ENCODE data around the gene SMIM35.

SMIM35 gene

GRCh38 chr11:117962826-117963225, 123.9 kb downstream of the SMIM35 start:
- TF ChIP-seq OSR1 (CRISPR knock-in tag; IDR thresholded peaks at IDR 0.05) (no peak), RARB (CRISPR knock-in tag; IDR thresholded peaks at IDR 0.05) (no peak), PATZ1 (CRISPR knock-in tag; IDR thresholded peaks at IDR 0.05; ENCODE audit: borderline replicate concordance) (no peak)
- ATAC-seq: no peak

GRCh38 chr11:117961896-117962295, 124.9 kb downstream of the SMIM35 start:
- no peak for ATAC-seq
- no peak for TF ChIP-seq CSDC2 (CRISPR knock-in tag; IDR thresholded peaks at IDR 0.05)
- TF ChIP-seq ZNF8 (CRISPR knock-in tag; IDR thresholded peaks at IDR 0.05): no peak
- no peak for TF ChIP-seq POU6F1 (CRISPR knock-in tag; IDR thresholded peaks at IDR 0.05; ENCODE audit: borderline replicate concordance, low read depth)
- no peak for TF ChIP-seq ZFP30 (CRISPR knock-in tag; IDR thresholded peaks at IDR 0.05)
- no peak for TF ChIP-seq RARB (CRISPR knock-in tag; IDR thresholded peaks at IDR 0.05)
- no peak for TF ChIP-seq GLIS3 (CRISPR knock-in tag; IDR thresholded peaks at IDR 0.05)
- no peak for TF ChIP-seq SNAI2 (CRISPR knock-in tag; IDR thresholded peaks at IDR 0.05)
- no peak for TF ChIP-seq ISL1 (CRISPR knock-in tag; IDR thresholded peaks at IDR 0.05)
- TF ChIP-seq OSR1 (CRISPR knock-in tag; IDR thresholded peaks at IDR 0.05): no peak
- TF ChIP-seq PATZ1 (CRISPR knock-in tag; IDR thresholded peaks at IDR 0.05; ENCODE audit: borderline replicate concordance): no peak
- TF ChIP-seq ZNF565 (CRISPR knock-in tag; conservative IDR thresholded peaks at IDR 0.05; ENCODE audit: low read depth): no peak
- TF ChIP-seq TCF4 (CRISPR knock-in tag; IDR thresholded peaks at IDR 0.05; ENCODE audit: borderline replicate concordance): no peak
- TF ChIP-seq ZFP3 (CRISPR knock-in tag; IDR thresholded peaks at IDR 0.05): no peak
- TF ChIP-seq ZNF70 (CRISPR knock-in tag; IDR thresholded peaks at IDR 0.05): no peak
- TF ChIP-seq ESRRG (CRISPR knock-in tag; IDR thresholded peaks at IDR 0.05): no peak
- TF ChIP-seq BACH2 (CRISPR knock-in tag; IDR thresholded peaks at IDR 0.05; ENCODE audit: borderline replicate concordance): no peak
- TF ChIP-seq PPARA (CRISPR knock-in tag; IDR thresholded peaks at IDR 0.05; ENCODE audit: borderline replicate concordance): no peak

GRCh38 chr11:117960406-117960805, 126.4 kb downstream of the SMIM35 start:
- no peak for ATAC-seq
- no peak for TF ChIP-seq PPARA (CRISPR knock-in tag; IDR thresholded peaks at IDR 0.05; ENCODE audit: borderline replicate concordance)
- no peak for TF ChIP-seq TCF4 (CRISPR knock-in tag; IDR thresholded peaks at IDR 0.05; ENCODE audit: borderline replicate concordance)
- no peak for TF ChIP-seq ISL1 (CRISPR knock-in tag; IDR thresholded peaks at IDR 0.05)
- no peak for TF ChIP-seq CREB5 (CRISPR knock-in tag; IDR thresholded peaks at IDR 0.05; ENCODE audit: low read depth)
- TF ChIP-seq GLIS3 (CRISPR knock-in tag; IDR thresholded peaks at IDR 0.05): no peak
- TF ChIP-seq OSR1 (CRISPR knock-in tag; IDR thresholded peaks at IDR 0.05): no peak
- no peak for TF ChIP-seq CSDC2 (CRISPR knock-in tag; IDR thresholded peaks at IDR 0.05)
- TF ChIP-seq ARNTL (CRISPR knock-in tag; IDR thresholded peaks at IDR 0.05; ENCODE audit: borderline replicate concordance, low read depth): no peak

- TF ChIP-seq RARB (CRISPR knock-in tag; IDR thresholded peaks at IDR 0.05) (no peak), ZFP3 (CRISPR knock-in tag; IDR thresholded peaks at IDR 0.05) (no peak), TSHZ2 (CRISPR knock-in tag; IDR thresholded peaks at IDR 0.05) (no peak), PPARA (CRISPR knock-in tag; IDR thresholded peaks at IDR 0.05; ENCODE audit: borderline replicate concordance) (no peak), BACH2 (CRISPR knock-in tag; IDR thresholded peaks at IDR 0.05; ENCODE audit: borderline replicate concordance) (no peak), ZNF565 (CRISPR knock-in tag; conservative IDR thresholded peaks at IDR 0.05; ENCODE audit: low read depth) (no peak), ZFP30 (CRISPR knock-in tag; IDR thresholded peaks at IDR 0.05) (no peak), TCF4 (CRISPR knock-in tag; IDR thresholded peaks at IDR 0.05; ENCODE audit: borderline replicate concordance) (no peak)
- no peak for ATAC-seq
Observed at GRCh38 chr11:117959438-117960149, 127.2 kb downstream of the SMIM35 start.

All from SK-N-SH treated with all-trans-retinoic acid at 6 μM for 48 hours (cell line).